Activated naive CD8-positive, alpha-beta T cell treated with anti-CD3 and anti-CD28 coated beads, Interleukin-2, amount 10 ng/mL, durations not matched to agents 7 days and 5 days (primary cell): Measurements from ENCODE around the gene UBE2J1. TPM values are rescaled to one million over a fixed set of nuclear protein-coding genes. Genes with fewer than 3 reads are reported as not detected.

Experiments used
- ATAC-seq: fragments of 150-1000 bp; cut with Tn5 transposase; one replicate; pipeline ENCODE4 v1.10.0; 2021; ENCODE audit warnings: low read depth, moderate library complexity
- POLR2A ChIA-PET: fragments of 350-600 bp; sonication (Branson Sonifier 250); formaldehyde crosslinking; loops from one replicate; lab custom pipeline; 2021; ENCODE audit warnings: antibody characterized with exemption; lab: Charles Lee
- DNase-seq: peaks from one replicate; pipeline ENCODE4 v3.0.0; 2021
- H3K27ac Mint-ChIP-seq: one replicate; pipeline ENCODE4 v1.8.0; 2022; ENCODE audit warnings: mild to moderate bottlenecking, mixed read lengths
- H3K27me3 Mint-ChIP-seq: one replicate; pipeline ENCODE4 v1.8.0; 2022; ENCODE audit warnings: mild to moderate bottlenecking, moderate library complexity, mixed read lengths
- H3K36me3 Mint-ChIP-seq: one replicate; pipeline ENCODE4 v1.8.0; 2021; ENCODE audit warnings: mild to moderate bottlenecking, mixed read lengths
- H3K4me1 Mint-ChIP-seq: one replicate; pipeline ENCODE4 v1.8.0; 2021; ENCODE audit warnings: mixed read lengths
- H3K4me3 Mint-ChIP-seq: one replicate; pipeline ENCODE4 v1.8.0; 2022; ENCODE audit warnings: mild to moderate bottlenecking, moderate library complexity, mixed read lengths
- H3K9me3 Mint-ChIP-seq: one replicate; pipeline ENCODE4 v1.8.0; 2021; ENCODE audit warnings: mixed read lengths
- total RNA-seq, 2 experiments: library from RNA; stranded (reverse); gene quantifications; one replicate each; pipeline ENCODE4 v1.2.3, GENCODE V29; 2021

The UBE2J1 gene
- total RNA-seq, 2 experiments from 2014 or later = 26.5 to 27.9 TPM

DNA sequence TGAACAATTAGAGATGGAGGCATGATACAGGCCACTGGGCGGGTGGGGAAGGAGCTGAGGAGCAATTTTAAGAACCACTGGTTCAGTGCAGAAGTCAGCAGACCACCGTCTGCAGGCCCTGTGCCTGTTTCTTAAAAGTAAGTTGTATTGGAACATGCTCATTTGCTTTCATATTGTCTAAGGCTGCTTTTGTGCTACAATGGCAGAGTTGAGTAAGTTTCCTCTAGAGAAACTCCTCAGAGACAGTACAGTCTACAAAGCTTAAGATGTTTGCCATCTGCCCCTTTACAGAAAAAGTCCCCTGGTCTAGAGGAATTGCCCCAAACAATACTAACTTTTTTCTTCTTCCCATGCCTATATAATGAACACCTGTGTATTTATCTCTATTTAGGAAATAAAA is 28.5 kb upstream of the UBE2J1 start:
- Mint-ChIP-seq H3K4me1 (peaks cover 4% of the 10 kb centered on the region), H3K27me3 (peaks cover 16% of the 10 kb centered on the region), H3K4me3 (no peak overlapping the region), H3K9me3 (no peaks in the 10 kb centered on the region), H3K27ac (no peak overlapping the region), H3K36me3 (peaks cover 5% of the 10 kb centered on the region)
- POLR2A ChIA-PET = interaction anchor here (1.2 kb wide), 1 partner anchor 243 kb away, joined by 3 read pairs; no protein-coding TSS in a partner anchor
- DNase-seq (no peak), ATAC-seq (no peak)

GRCh38 chr6:89379281-89379680 is 26.8 kb upstream of the UBE2J1 start:
- no peak for ATAC-seq
- POLR2A ChIA-PET = interaction anchor here (0.6 kb wide), 1 partner anchor 518 kb away, joined by 5 read pairs; no protein-coding TSS in a partner anchor

DNA sequence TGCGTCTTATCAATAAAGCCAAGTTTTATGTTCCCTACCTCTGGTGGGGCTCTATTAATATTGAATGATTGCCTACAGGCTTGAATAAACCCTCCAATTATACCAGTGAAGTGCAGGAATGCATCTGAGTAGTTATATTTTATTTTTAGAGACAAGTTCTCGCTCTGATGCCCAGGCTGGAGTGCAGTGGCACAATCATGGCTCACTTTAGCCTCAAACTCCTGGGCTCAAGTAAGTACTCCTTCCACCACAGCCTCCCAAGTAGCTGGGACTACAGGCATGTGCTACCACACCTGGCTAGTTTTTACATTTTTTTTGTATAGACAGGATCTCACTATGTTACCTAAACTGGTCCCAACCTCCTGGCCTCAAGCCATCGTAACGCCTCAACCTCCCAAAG is 26.1 kb upstream of the UBE2J1 start:
- H3K4me1 Mint-ChIP-seq = peaks cover 18% of the 10 kb centered on the region

More at GRCh38 chr6:89379281-89379680, 26.8 kb upstream of the UBE2J1 start:
- Mint-ChIP-seq H3K9me3 (no peaks in the 10 kb centered on the region), H3K4me3 (no peak overlapping the region), H3K27me3 (peaks cover 22% of the 10 kb centered on the region), H3K36me3 (peaks cover 2% of the 10 kb centered on the region), H3K27ac (no peak overlapping the region), H3K4me1 (peaks cover 15% of the 10 kb centered on the region)
- no peak for DNase-seq

DNA sequence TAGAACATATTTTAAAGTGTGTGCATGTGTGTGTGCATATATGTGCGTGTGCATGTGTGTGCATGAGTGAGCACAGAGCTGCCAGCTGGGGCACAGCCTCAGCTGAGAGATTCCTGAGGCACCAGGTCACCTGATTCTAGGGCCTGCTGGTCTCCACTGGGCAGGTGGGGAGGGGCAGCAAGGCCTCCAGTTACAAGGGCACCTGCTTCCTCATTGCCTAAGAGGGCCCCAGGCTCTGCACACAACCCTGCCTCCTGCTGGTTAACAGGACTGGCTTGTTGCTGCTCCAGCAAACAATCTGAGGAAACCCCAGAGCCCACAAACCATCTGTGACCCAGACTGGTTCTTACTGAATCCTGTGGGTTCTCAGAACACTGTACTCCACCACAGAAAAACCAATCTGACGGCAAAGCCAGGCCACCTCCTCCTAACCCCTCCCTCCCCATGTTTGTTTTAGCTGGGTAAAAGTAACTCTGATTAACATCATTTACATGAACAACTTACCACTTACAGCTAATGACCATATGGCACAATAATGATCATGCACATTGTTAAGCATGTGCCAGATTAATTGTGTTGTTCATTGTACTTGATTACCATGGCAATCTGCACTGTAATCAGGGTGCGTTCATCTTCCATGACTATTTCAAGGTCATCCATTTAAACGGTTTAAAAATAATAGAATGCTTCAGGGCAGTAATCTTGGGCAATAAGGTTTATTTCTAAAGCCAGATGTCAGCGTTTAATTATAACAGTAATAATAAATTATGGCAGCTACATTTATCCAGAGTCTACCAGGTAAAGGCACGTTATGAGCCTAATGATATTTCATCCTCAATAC is 23.1 kb upstream of the UBE2J1 start:
- DNase-seq = peak; percentile 76
- H3K36me3 Mint-ChIP-seq = peaks cover 2% of the 10 kb centered on the region
- H3K4me3 Mint-ChIP-seq = no peak overlapping the region
- H3K9me3 Mint-ChIP-seq = no peaks in the 10 kb centered on the region
- H3K27ac Mint-ChIP-seq = peak overlapping the region; percentile 50
- peak; percentile 95 for ATAC-seq
- peaks cover 30% of the 10 kb centered on the region for H3K4me1 Mint-ChIP-seq
- POLR2A ChIA-PET = interaction anchor here (0.5 to 1.4 kb wide), 4 partner anchors 18 to 295 kb away, joined by 3 read pairs; partner anchors contain the start of gene PNRC1
- peaks cover 23% of the 10 kb centered on the region for H3K27me3 Mint-ChIP-seq

More for the DNA sequence above, 26.1 kb upstream of the UBE2J1 start:
- H3K9me3 Mint-ChIP-seq = no peaks in the 10 kb centered on the region
- POLR2A ChIA-PET = no interaction called here
- peaks cover 25% of the 10 kb centered on the region for H3K27me3 Mint-ChIP-seq
- no peak for ATAC-seq
- peaks cover 2% of the 10 kb centered on the region for H3K36me3 Mint-ChIP-seq
- no peak overlapping the region for H3K27ac Mint-ChIP-seq
- DNase-seq = no peak
- no peak overlapping the region for H3K4me3 Mint-ChIP-seq

- Mint-ChIP-seq H3K4me3 (peak overlapping the region; percentile 42), H3K27ac (peak overlapping the region; percentile 23), H3K27me3 (peaks cover 12% of the 10 kb centered on the region), H3K9me3 (no peaks in the 10 kb centered on the region), H3K36me3 (no peaks in the 10 kb centered on the region), H3K4me1 (peaks cover 34% of the 10 kb centered on the region)
- no peak for DNase-seq
- POLR2A ChIA-PET = interaction anchor here (0.8 to 1.6 kb wide), 5 partner anchors 9 to 291 kb away, joined by 3 to 7 read pairs (median 5); partner anchors contain the start of genes PNRC1 and UBE2J1
- ATAC-seq = peak; percentile 38
Measured at GRCh38 chr6:89372506-89372901, 20.0 kb upstream of the UBE2J1 start.

DNA sequence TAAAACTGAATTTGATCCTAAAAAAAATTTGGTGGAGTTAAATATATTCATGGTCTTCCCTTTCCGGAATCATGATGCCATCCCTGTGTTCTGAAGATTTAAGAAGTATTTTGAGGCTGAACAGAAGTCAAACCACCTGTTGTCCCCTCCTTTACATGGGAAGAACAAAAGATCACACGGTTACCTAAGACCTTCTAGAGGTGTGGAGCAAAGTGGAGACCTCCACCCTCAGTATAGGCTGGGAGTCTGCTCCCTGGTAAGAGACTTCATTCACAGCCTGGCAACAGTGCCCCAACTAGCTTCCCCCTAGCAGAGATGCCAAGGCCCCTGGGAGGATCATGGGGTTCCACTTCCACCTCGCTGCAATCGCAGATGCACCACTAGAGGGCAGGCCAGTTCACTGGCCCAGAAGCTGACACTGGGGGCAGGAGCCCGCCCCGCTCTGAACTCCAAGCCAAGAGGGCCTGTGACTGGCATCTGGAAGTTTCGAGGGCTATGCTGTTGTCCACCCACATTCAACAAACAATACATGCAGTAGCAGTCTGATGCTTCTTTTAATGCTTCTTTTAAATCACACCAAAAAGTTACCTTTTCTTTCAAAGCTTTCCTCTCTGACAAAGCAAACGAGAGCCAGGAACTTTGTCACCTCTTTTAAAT is 19.5 kb upstream of the UBE2J1 start:
- peaks cover 34% of the 10 kb centered on the region for H3K4me1 Mint-ChIP-seq
- peak overlapping the region; percentile 42 for H3K4me3 Mint-ChIP-seq
- H3K9me3 Mint-ChIP-seq = no peaks in the 10 kb centered on the region
- peak overlapping the region; percentile 23 for H3K27ac Mint-ChIP-seq
- peaks cover 12% of the 10 kb centered on the region for H3K27me3 Mint-ChIP-seq
- DNase-seq = peak; percentile 85
- H3K36me3 Mint-ChIP-seq = no peaks in the 10 kb centered on the region
- peak; percentile 62 for ATAC-seq
- POLR2A ChIA-PET = interaction anchor here (0.7 to 1.6 kb wide), 6 partner anchors 8 to 291 kb away, joined by 3 to 7 read pairs (median 5); partner anchors contain the start of genes PNRC1 and UBE2J1

DNA sequence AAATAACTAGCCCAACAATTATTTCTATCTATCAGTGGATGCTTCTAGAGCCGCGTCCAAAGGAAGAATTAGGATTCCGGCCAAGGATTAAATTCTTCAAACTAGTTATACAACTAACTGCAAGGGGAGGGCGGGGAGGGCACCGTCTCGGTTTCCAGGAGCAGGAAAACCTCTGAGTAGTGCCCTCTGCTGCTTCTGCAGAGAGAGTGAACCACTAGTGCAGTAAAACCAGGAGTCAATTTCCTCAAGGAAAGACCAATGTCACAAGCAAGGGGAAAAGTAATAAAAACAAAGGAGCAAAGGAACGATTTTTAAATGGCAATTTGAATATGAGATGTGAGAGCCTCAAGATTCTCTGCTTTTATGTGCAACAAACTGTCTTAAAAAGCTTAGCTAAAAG is 16.5 kb upstream of the UBE2J1 start:
- no peak for ATAC-seq
- POLR2A ChIA-PET = no interaction called here
- H3K36me3 Mint-ChIP-seq = no peaks in the 10 kb centered on the region
- H3K4me3 Mint-ChIP-seq = no peak overlapping the region
- H3K4me1 Mint-ChIP-seq = peaks cover 29% of the 10 kb centered on the region
- H3K27me3 Mint-ChIP-seq = peaks cover under 1% of the 10 kb centered on the region
- DNase-seq = no peak
- H3K27ac Mint-ChIP-seq = no peak overlapping the region
- H3K9me3 Mint-ChIP-seq = no peaks in the 10 kb centered on the region

DNA sequence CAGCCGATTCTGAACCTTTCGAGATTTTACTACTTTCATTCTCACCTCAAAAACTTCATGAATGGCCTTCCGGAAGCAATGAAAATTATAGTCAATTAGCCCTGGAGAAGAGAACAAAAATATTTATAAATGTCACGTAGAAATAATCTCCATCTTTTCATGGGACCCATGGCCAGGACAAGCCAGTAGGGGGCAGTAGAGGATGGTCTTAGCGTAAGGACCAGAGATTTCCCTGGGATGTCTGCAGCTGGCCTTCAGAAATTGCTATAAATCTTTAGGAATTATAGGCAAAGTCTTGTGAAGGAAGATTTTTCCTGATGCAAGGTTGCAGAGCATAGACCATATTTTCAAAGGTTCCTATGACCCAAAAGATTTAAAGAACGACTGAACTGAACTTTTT is 15.6 kb upstream of the UBE2J1 start:
- no peak overlapping the region for H3K27ac Mint-ChIP-seq
- peaks cover 26% of the 10 kb centered on the region for H3K4me1 Mint-ChIP-seq
- H3K27me3 Mint-ChIP-seq = no peaks in the 10 kb centered on the region
- peak; percentile 51 for DNase-seq
- ATAC-seq = no peak
- H3K36me3 Mint-ChIP-seq = no peaks in the 10 kb centered on the region
- no peaks in the 10 kb centered on the region for H3K9me3 Mint-ChIP-seq
- no peak overlapping the region for H3K4me3 Mint-ChIP-seq
- POLR2A ChIA-PET = no interaction called here

DNA sequence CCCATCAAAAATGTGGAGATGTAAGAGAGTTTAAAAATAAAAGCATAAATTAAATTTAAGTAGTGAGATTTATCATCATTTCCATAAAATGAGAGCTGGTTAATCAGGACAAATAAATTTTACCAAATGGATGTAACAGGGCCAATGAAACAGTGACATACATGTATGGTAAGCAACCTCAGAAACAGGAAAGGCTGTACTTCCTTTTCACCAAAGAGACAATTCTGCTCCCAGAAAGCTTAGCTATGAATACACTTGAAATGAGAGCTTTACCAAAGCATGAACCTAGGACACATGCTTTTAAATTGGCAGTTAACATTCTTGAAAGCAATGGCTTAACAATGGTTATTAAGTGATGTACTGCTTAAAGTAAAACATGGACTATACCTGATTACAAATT is 12.1 kb upstream of the UBE2J1 start:
- POLR2A ChIA-PET = interaction anchor here (1.3 to 2.1 kb wide), 2 partner anchors 8 to 9 kb away, joined by 5 to 6 read pairs; no protein-coding TSS in a partner anchor
- Mint-ChIP-seq H3K27ac (no peak overlapping the region), H3K9me3 (peaks cover 2% of the 10 kb centered on the region), H3K4me1 (peaks cover 27% of the 10 kb centered on the region), H3K4me3 (peak overlapping the region; percentile 27), H3K27me3 (no peaks in the 10 kb centered on the region), H3K36me3 (no peaks in the 10 kb centered on the region)
- DNase-seq (no peak), ATAC-seq (no peak)

DNA sequence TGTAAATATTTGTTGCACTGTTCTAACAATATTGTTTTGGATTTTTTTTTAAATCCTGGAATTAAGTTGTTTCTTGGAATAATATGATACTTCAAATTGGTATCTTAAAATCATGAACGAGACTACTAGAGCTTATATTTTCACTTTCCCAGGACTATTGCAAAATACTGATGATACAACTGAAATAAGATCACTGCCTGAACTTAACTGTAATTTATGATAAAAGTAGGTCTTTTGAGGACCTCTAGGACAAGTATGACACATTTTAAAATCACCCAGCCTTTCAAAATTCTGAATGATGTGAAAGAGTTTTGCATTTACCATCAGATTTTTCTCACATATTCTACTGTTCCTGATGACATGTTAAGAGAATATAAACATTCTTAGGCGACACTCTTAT is 8.6 kb upstream of the UBE2J1 start:
- ATAC-seq = no peak
- Mint-ChIP-seq H3K36me3 (no peaks in the 10 kb centered on the region), H3K4me3 (no peak overlapping the region), H3K4me1 (peaks cover 42% of the 10 kb centered on the region), H3K27ac (no peak overlapping the region), H3K9me3 (peaks cover 2% of the 10 kb centered on the region), H3K27me3 (no peaks in the 10 kb centered on the region)
- POLR2A ChIA-PET = interaction anchor here (1.0 to 2.1 kb wide), 2 partner anchors 10 to 11 kb away, joined by 3 to 12 read pairs; no protein-coding TSS in a partner anchor
- no peak for DNase-seq

DNA sequence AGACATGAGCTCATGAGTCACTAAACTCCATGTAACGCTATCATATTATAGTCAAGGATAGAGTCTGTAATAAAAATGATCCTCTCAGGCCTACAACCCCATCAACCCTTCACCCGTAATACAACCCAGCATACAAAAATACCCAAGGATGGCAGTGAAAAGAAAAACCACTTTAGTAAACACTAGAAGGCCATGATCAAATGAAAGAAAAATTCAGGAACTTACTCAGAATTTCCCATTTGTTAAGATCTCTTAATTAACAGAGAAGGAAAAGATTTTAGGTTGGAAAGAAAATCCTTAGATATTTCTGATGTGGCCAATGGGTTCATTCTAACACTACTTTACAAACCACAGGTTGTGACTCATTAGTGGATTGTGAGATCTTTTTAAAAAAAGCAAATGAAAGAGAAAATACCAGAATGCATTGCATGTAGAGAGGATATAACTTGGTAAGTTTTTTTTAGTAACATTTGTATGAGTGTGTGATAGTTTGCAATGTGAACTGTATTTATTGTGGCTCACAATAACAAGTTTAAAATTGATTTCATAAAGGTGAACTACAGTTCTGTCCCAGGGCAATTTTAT is 8.0 kb upstream of the UBE2J1 start:
- no peak for DNase-seq
- POLR2A ChIA-PET = interaction anchor here (1.0 to 2.1 kb wide), 3 partner anchors 10 to 280 kb away, joined by 3 to 12 read pairs (median 5); partner anchors contain the start of gene PNRC1
- peak; percentile 48 for ATAC-seq
- peak overlapping the region; percentile 43 for H3K4me3 Mint-ChIP-seq
- H3K9me3 Mint-ChIP-seq = peaks cover 2% of the 10 kb centered on the region
- H3K27me3 Mint-ChIP-seq = no peaks in the 10 kb centered on the region
- H3K4me1 Mint-ChIP-seq = peaks cover 42% of the 10 kb centered on the region
- H3K36me3 Mint-ChIP-seq = no peaks in the 10 kb centered on the region
- peak overlapping the region; percentile 28 for H3K27ac Mint-ChIP-seq

DNA sequence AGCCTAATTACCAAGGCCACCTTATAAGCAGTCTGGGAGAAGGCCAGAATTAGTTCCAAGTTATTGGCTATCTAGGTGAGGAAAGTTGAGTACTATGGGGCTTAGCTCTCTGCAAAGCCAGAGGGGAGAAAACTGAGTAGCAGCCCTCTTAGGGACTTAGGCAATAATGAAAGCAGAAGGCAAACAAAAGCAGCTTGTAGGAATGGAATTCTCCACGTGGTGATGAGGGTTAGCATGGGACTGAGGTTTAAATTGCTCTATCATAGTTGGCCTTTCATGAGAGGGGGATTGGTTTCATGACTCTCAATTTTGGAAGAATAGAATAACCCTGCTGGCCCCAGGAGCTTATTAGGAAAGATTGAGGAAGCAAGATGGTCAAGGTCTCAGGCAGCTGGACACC is 7.0 kb upstream of the UBE2J1 start:
- DNase-seq = no peak
- Mint-ChIP-seq H3K27me3 (no peaks in the 10 kb centered on the region), H3K4me1 (peaks cover 41% of the 10 kb centered on the region), H3K36me3 (no peaks in the 10 kb centered on the region), H3K27ac (no peak overlapping the region), H3K9me3 (peaks cover 2% of the 10 kb centered on the region), H3K4me3 (no peak overlapping the region)
- no peak for ATAC-seq
- POLR2A ChIA-PET = interaction anchor here (0.9 to 2.1 kb wide), 3 partner anchors 9 to 279 kb away, joined by 3 to 12 read pairs (median 5); partner anchors contain the start of genes PM20D2 and PNRC1
